GM21528 (cell line): ENCODE data around the gene WNT3A.
A peak's percentile ranks its signal among the peaks of the same experiment; 100 is the strongest.

Experiments used
- ATAC-seq: cut with Tn5 transposase; IDR thresholded peaks from one replicate; pipeline ENCODE4 v1.9.1; 2021; ENCODE audit warnings: mild to moderate bottlenecking, moderate library complexity; ENCODE audit not compliant: unreplicated experiment, low FRiP score

Gene WNT3A

DNA sequence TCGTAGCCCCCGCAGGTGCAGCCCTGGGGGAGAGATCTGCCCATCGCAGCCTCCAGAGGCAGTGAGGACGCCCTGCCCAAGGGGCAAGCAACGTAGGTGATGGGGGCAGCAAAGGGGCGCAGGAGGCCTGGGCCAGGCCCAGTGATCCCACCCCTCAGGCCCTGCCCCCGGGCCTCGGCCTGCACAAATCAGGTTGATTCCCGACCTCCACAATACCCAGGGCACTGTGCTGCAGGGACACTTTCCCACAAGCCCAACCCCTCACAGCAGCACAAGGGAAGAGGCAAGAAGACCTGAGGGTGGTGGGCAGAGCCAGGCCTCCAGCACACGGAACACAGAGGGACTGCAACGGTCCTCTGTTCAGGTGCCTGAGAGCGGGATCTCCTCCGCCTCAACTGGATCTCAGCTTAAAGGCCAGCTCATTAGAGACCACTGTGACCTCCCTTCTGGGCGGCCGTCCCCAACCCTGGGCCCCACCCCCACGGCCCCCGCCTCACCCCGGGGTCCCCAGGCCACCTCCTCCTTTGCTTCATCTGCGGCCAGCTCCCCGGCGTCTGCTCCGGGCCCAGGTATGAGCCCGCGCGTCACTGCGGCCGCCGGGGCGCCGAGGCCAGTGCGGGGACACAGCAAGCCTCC, 74.9 kb downstream of the WNT3A start:
- peak; percentile 6 for ATAC-seq

DNA sequence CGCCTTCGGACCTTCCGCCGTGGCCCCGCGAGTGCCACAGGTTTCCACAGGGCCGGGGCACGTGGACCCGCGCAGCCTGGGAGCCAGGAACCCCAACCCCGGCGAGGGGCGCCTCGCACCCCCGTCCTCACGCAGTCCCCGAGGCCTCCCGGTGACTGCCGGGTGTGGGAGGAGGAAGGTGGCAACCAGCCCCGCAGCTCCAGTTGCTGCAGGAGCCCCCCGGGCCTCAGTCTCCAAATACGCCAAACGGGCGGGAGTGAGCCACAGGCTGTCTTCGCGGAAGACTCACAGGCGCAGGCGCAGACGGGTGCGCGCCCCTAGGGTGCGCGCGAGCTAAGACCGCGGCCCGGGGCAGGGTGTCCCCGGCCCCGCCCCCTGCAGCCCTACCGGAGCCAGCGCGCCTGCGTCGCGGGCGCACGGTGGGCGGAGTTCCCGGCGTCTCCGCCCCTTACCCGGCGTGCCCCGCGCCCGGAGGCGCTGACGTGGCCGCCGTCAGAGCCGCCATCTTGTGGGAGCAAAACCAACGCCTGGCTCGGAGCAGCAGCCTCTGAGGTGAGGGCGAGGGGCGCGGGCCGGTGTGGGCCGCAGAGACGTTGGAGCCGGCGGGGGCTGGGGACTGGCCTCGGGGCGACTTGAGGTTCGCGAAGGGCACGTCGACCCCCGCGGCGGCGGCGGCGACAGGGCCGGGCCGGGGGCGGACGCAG, 75.6 kb downstream of the WNT3A start, which contains the start of gene ARF1:
Gene ARF1, plus strand, starts transcription at position 495 of the 704 bp plus-strand sequence. CDS start 14,407 bp downstream, outside the sequence.
- peak; percentile 80 for ATAC-seq

DNA sequence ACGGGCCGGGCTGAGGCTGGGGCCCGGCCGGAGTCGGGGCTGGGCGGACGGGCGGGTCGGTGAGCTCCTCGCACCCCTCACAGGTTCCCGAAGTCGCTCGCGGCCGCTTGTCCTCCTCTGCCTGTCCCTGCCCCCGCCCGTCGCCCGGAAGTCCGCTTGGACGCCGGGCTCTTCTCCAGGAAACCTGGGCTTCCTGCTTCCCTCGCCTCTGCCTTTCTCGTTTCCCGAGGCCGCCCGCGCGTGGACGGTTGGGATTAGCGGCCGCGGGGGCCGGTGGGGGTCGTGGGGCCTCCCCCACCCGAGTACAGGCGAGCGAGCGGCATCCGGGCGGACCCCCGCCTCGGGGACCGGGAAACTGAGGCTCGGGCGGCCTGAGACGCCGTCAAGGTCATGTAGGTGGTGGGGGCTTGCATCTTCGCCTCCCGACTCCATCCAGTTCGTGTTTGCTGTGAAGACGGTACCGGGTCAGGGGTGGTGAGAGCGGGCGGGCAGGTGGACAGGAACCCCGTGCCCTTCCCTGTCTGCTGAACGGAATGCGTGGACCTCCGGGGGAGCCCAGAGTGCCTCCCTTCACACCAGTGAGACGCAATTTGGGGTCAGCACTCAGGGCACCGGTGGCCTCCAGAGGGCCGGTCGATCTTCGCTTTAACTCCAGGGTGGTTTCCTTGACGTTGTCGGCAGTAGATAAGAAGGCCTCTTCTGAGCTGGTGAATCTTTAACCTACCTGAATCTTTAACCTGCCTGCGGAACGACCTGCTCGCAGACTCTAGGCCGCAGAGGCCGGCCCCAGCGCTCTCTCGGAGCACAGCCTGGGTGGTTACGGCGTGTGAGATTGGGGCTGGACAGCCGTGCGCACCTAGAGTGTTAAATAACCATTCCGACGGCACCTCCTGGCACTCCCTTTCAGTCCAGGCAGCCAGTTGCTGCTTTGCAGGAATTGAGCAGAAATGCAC, 76.4 kb downstream of the WNT3A start:
- ATAC-seq: peak; percentile 27

DNA sequence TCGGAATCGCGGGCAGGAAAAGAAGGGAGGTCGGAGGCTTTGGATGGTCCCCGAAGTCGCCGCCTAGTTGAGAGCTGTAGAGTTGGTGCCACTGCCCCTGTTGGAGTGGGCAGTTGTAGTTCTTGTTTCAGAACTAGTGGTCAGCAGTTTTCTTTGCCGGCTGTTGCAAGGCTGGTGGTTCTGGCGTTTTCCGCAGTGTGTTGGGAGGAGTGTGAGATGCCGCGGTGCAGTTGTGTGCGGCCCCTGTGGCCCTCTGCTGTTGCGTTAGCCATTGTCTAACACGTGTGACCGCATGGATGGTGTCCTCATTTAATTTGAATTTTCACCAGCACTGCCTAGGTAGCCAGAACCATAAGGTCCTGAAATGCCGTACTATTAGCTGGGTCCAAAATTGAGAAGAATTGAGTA, 77.1 kb downstream of the WNT3A start:
- ATAC-seq: no peak

DNA sequence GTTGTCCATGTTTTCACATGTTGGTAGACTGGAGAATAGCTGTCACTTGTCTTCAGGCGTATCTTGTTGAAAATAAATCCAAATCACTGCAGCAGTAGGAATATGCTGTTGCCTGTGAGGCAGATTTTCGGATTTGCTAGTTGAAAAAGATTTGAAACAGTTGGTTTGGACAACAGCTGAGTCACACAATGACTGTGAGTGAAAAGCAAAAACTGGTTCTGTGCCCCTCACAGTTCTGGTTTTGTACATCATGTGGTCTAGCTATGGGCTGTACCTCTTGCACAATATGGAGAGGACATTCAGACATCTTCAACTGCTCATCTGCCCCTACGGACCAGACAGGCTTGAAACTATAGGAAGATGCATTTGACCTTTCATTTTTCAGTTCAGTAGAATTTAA, 77.5 kb downstream of the WNT3A start:
- ATAC-seq: no peak

DNA sequence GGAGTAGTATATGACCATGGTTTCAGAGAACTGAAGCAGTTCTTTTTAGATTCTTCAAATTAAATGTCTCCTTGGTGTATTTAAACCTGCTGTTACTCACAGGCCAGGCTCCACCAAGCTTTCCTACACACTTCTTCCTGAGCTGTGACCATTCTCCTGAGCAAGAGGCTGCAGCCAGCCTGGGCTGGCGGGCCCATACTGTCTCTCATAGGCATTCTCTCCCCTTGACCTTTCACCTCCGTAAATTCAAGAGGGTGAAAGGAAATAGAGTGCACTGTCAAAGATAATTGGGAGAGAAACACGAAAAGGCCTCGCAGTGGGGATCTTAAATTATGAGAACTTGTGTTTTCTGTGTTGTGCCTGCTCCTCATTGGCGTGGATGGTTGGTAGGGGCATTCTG, 78.0 kb downstream of the WNT3A start:
- ATAC-seq: no peak

DNA sequence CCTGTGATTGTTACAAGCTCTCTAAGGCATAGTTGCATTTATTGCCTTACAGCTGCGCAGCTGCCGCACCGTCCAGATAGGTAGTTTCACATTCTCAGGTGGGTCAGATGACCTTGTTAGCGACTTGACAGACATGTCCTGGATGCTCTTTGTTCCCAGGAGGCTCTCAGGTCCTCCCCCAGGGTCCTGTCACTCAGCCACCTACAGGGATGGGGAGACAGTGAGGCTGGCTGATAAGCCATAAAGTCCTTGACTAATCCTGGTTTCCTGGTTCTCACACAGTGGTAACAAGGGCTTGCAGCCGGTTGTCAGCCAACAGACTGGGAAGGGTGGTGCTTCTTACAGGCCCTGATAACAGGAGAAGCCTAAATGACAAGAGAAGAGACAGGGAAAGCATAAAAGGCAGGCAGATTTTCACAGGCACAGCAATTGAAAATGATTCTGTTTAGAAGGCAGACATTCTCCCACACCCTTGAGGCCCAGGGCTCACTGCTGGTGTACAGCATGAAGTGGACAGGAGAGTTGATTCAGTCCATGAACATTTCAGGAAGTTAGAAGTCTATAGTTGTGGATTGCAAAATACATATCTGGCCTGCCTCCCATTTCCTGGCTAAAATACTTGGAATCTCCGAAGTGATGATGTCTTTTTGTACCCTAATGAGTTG, 78.6 kb downstream of the WNT3A start:
- no peak for ATAC-seq

DNA sequence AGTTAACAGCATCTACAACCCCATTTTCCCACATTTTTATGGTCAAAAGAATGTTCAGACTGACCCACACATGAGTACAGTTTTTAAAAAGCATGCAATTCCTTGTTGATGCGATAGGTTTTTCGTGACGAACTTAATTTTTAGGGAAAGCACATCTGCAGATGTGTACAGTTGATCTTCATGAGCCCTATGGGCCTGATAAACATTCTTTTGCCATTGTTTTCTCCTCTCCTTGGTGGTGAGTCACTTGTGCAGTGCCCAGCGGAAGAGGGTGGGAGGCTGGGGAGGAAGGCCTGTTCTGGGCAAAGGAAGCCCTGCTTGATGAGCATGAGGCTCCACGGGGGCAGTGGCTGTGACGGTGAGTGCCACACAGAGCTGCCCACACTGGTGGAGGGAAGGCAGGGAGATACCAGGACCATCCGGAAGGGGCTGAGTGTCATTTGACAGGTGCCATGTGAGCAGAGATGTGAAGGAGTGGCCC, 81.0 kb downstream of the WNT3A start:
- ATAC-seq: no peak

DNA sequence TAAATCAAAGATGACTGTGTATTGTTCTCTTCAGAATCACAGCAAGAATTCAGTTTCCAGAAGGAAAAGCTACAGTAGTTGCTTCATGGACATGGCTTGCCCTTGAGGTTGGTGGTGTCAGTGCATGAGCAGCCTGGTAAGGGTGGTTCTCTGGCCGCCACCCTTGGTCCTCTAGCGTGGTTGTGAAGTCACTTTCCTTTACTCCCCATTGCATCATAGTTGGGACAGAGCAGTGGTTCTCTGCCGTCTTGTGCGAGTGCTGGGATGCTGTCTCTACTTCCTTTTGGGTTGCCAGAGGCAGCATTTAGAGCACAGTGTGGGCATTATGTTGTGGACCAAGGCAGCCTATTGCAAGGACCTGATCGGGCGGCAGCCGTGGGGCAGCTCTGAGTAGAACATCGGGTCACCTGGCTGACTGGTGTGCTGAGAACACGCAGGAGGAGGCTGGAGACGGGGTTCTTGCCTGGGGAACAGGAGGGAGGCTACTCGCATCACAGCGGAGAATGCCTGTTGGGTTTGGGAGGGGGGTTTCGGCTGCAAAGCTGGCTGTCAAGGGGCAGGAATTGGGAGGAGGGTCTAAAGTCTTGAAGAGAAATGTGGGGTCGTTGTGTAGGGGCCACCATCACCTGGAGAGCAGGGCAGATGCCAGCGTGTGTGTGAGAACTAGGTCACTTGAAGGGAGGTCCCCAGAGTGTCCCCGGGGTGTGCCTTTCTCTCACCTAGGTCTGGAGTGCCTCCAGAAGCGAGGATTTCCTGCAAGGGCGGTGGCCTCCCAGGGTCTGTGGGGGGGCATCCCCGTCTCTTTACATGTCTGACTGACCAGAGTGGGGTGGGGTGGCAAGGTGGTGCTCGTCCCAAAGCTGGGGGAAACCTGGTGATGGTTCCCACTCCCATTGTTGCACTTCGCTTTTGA, 82.0 kb downstream of the WNT3A start:
- ATAC-seq: no peak

DNA sequence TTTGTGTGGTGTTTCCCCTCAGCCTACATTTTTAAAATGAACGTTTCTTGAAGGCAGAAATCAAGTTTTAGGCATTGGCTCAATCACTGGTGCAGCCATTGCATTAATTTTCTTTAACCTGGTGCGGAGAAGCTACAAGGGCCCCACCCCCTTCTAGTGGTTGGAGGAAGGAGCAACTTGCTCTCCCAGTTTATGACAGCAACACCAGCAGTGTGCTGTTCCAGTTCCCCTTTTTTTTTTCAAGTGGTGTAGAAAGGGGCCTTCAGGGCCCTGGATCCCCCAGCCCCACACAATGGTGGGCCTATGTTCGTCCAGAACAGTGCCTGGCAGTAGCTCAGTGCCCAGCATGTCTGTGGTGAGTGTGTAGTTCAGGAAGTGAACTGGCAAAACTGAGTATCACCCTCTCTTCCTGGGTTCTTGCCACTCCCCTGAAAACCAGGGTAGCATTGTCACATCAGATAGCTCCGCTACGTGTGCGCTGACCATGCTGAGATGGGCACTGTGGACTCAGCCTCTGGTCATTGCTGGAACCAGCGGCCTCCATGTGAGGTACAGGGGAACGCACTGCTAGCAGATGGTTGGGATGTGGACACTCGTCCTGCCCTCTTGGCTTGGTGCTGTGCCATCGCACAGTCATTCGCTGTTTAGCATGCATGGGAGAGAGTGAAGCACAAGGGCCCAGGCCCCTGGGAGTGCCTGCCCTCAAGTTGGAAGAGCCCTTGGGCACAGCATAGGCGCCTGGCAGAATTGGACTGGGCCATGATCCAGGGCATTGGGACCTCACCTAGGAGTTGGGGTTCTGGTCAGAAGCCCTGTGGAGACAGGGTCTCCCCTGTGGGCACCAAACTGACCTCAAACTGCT, 83.0 kb downstream of the WNT3A start:
- no peak for ATAC-seq

DNA sequence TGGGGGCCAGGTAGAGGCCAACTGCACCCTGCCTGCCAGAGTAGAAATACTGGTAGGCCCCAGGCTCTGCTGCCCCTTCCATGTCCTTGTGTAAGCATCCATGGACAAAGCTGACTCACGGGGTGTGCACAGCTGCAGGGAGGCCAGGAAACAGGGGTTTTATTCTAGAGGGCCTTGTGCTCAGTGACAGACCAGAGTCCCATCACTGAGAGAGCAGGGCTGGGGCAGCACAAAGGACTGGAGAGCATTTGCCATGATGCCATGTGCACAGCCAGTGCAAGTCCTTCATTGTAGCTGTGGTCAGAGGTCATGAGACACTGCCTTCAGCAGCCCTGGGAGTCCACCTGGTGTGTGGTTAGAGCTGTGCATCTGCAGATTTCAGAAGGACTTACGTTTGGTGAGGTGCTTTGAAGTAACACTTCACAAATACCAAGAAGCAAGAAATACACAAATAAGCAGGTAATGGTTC, 83.8 kb downstream of the WNT3A start:
- ATAC-seq: no peak

DNA sequence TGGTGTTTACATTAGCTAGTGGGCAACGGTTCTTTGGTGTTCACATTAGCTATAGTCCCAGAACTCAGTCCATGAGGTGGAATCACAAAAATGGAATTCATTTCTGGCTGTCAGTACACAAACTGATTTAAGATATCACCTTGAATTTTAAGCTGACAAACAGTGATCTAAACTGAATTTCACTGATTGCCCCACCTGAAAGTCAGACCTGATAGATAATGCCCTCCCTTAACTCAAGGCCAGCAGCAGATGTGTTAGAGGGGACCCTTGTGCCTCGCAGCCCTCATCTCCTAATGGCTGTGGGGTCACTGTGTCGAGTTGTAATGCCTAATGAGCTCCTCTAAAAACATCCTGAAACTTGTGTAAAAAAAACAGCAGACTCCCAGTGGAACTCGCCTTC, 84.3 kb downstream of the WNT3A start:
- ATAC-seq: no peak

DNA sequence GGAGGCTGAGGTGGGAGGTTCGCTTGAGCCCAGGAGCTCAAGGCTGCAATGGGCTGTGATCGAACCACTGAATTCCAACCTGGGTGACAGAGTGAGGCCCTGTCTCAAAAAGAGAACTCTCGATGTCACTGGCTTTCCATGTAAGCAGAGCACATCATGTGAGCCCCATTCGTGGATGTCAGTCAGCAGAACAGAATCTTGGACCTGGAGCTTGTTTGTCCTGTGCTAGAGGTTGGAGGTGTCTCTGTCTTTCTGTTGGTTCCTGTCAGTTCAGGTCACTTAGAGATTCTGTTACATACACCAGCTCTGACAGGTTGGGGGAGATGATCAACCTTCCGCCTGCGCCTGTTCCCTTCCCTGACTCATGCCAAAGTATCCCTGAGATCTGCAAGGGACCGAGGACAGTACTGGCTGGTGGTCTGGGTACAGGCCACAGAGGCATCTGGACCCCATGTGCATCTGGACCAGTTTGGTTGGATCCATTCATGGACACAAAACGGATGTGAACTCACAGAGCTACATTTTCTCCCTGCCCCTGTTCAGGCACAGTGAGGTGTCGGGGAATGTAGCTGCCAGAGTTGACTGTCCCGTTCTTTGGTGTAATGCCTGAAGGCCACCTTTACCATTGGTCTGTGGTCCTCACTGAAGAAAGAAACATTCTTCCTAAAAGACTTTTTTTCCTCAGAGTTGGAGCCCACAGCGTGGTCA, 85.7 kb downstream of the WNT3A start:
- no peak for ATAC-seq

DNA sequence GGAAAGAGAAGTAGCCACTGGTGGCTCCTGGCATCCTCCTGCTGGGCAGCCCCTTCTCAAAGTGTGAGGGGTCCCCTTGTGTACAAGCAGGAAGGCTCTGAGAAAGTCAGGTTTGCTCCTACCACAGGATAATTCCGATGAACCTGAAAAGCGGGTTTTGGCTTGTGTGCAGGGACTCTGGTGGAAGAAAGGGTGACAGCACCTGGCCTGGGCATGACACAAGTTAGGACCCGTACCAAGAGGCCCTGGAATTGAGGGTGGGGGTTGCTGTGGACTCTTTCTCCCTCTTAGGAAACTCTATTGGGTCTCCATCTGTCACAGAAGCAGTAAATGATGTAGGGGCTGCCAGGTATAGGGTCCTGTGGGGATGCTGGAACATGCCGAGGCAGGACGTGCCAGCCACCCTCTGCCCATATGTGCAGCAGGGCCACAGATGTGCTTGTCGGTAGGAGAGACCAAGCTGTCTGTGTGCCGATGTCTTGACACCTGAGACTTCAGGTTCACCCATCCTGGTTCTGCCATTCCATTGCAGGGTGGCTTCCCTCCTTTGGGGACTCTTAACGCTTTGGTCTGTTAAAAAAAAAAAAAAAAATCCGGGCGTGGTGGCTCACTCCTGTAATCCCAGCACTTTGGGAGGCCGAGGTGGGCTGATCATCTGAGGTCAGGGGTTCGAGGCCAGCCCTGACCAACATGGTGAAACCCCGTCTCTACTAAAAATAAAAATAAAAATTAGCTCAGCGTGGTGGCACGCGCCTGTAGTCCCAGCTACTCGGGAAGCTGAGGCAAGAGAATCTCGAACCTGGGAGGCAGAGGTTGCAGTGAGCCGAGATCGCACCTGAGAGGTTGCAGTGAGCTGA, 86.5 kb downstream of the WNT3A start:
- no peak for ATAC-seq

DNA sequence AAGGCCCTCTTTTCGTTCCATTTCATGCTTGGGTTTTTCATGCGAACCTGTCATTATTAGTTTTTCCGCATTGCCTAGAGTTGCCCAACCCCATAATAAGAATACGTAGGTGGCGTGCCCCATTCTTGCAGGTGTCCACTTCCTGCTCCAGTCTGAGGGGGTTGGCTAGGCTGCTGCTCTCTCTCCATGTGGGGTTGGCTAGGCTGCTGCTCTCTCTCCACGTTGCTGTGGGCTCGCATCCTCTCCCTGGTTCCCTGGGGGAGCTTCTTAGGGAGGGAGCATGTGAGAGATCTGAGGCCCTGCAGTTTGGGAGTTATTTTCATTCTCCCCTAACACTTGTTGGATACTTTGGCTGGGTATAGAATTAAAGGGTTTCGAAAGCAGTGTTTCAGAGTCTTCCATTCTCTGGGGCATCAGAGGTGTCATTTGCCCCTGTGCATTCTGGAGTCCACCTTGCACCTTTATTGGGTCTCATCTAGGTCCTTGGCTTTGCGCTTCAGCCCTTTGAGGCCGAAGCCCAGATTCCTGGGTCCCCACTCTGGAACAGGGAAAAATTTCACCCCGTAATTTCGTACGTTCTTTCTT, 87.7 kb downstream of the WNT3A start:
- ATAC-seq: no peak

DNA sequence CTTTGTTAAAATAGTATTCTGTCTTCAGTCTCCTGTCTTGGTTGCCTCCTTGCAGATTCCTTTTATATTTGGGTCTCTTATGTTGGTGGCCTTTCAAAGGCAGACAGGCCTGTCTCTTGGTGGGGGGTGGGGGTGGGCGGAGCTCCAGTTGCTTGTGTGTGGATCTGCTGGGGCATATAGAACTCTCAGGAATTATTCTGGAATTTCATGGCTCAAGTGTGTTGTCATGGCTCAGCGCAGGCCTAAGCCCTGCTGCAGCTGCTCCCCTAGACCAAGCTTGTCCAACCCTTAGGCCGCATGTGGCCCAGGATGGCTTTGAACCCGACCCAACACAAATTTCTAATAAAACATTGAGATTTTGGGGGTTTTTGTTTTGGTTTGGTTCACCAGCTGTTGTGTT, 88.4 kb downstream of the WNT3A start:
- ATAC-seq: no peak

DNA sequence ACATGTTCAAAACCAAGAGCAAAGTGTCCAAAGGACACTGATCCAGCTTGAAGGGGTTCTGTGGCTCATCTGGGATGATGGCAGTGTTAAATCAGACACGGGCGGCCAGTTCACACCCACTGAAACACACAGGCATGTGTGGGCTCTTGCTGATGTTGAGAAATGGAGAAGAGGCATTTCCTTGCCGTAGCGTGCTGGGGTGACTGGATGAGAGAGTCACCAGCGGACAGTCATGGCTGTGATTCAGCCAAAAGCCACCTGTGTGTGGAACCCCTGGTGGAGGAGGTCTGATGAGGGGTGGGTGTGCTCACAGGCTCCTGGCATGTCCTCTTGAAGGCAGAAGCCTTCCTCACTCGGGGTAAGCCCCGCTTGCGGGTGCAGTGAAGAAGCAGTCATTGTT, 89.1 kb downstream of the WNT3A start:
- ATAC-seq: no peak
